Lower lobe of right lung (tissue), 2 donors: ENCODE results near the gene GNAZ. TPM values are rescaled to one million over a fixed set of nuclear protein-coding genes. Genes with fewer than 3 reads are reported as not detected.

ENCODE experiments used
- ATAC-seq, 2 donors: fragments of 200-7000 bp; cut with Tn5 transposase; one replicate each; pipeline ENCODE4 v1.9.1; 2020 to 2022; ENCODE audit warnings: mild to moderate bottlenecking in 2 of 2, moderate library complexity in 2 of 2
- DNase-seq: peaks from one replicate; pipeline ENCODE4 v3.0.0-alpha.2; 2020
- H3K27ac ChIP-seq: fragments of 200-600 bp; one replicate; pipeline ENCODE4 v1.8.0; 2022
- H3K27me3 ChIP-seq: fragments of 200-600 bp; one replicate; pipeline ENCODE4 v1.8.0; 2022; ENCODE audit warnings: low read depth
- H3K36me3 ChIP-seq: fragments of 200-600 bp; one replicate; pipeline ENCODE4 v1.8.0; 2022; ENCODE audit warnings: mild to moderate bottlenecking
- H3K4me1 ChIP-seq: fragments of 200-600 bp; one replicate; pipeline ENCODE4 v1.8.0; 2022
- H3K4me3 ChIP-seq: fragments of 200-600 bp; one replicate; pipeline ENCODE4 v1.8.0; 2022; ENCODE audit warnings: mild to moderate bottlenecking
- H3K9me3 ChIP-seq: fragments of 200-600 bp; one replicate; pipeline ENCODE4 v1.8.0; 2022
- CTCF ChIP-seq: fragments of 200-600 bp; IDR thresholded peaks from one replicate; pipeline ENCODE4 v1.8.0; 2022; ENCODE audit warnings: antibody characterized with exemption, mild to moderate bottlenecking
- intact Hi-C: fragments of 100-400 bp; cut with DNase I; formaldehyde crosslinking; loops from one replicate; pipeline ENCODE4 v1.11.0; 2022
- total RNA-seq: library from RNA; stranded (reverse); fragmentation: NEBNext Ultra II Directional; extraction: Animal tissue kit (Norgen Biotek cat#: 25700); gene quantifications from one replicate; pipeline ENCODE4 v1.2.1, GENCODE V29; 2021
- donor health status: DM: no; HTN: yes; CAD: no; lungs with severe emphysema.

GNAZ gene
- total RNA-seq, 1 donor from 2014 or later: 2.4 TPM

GRCh38 chr22:23144932-23145877, 74.9 kb downstream of the GNAZ start, which contains the start of gene RAB36:
RAB36 (plus strand) TSS chr22:23145477; CDS start chr22:23146617, 1,140 bp downstream.
- DNase-seq: peak; percentile 99
- ATAC-seq: peak; percentile 87 to 90
- Histone ChIP-seq H3K4me1 (peaks cover 59% of the 10 kb centered on the region), H3K27me3 (no peaks in the 10 kb centered on the region), H3K4me3 (peak within 1 kb of the TSS; percentile 61), H3K27ac (peak within 1 kb of the TSS; percentile 71), H3K9me3 (no peaks in the 10 kb centered on the region), H3K36me3 (no peaks in the 10 kb centered on the region)
- no peak for TF ChIP-seq CTCF
- intact Hi-C loops: no loop called here

GRCh38 chr22:23145878-23146470, 75.7 kb downstream of the GNAZ start:
- Histone ChIP-seq H3K27me3 (no peaks in the 10 kb centered on the region), H3K4me3 (peak overlapping the region; percentile 61), H3K27ac (peak overlapping the region; percentile 71), H3K4me1 (peaks cover 59% of the 10 kb centered on the region), H3K9me3 (no peaks in the 10 kb centered on the region), H3K36me3 (no peaks in the 10 kb centered on the region)
- intact Hi-C loops: no loop called here
- DNase-seq: no peak
- no peak for ATAC-seq
- TF ChIP-seq CTCF: no peak

GRCh38 chr22:23146478-23147205, 76.3 kb downstream of the GNAZ start:
- Histone ChIP-seq H3K27me3 (no peaks in the 10 kb centered on the region), H3K4me3 (no peak overlapping the region), H3K4me1 (peaks cover 61% of the 10 kb centered on the region), H3K27ac (no peak overlapping the region), H3K36me3 (no peaks in the 10 kb centered on the region), H3K9me3 (no peaks in the 10 kb centered on the region)
- TF ChIP-seq CTCF: no peak
- no peak for ATAC-seq
- intact Hi-C loops: no loop called here
- no peak for DNase-seq

GRCh38 chr22:23147617-23148387, 77.5 kb downstream of the GNAZ start:
- H3K9me3 ChIP-seq: no peaks in the 10 kb centered on the region
- H3K27ac ChIP-seq: peak overlapping the region; percentile 13
- no peak for TF ChIP-seq CTCF
- ATAC-seq (peak; percentile 24 to 33), DNase-seq (no peak)
- peaks cover 62% of the 10 kb centered on the region for H3K4me1 ChIP-seq
- intact Hi-C loops: no loop called here
- H3K4me3 ChIP-seq: no peak overlapping the region
- no peaks in the 10 kb centered on the region for H3K36me3 ChIP-seq
- no peaks in the 10 kb centered on the region for H3K27me3 ChIP-seq
